ENCODE measurements around the gene LRRC40.
"Not testable (repeated sequence)": the region's sequence is repeated elsewhere in the genome, so short reads cannot be mapped to it uniquely, and the experiment has no call there.

The LRRC40 gene
- long read RNA-seq, donor 1, partial matches to known transcripts, result 711 of 731 reads
- long read RNA-seq, donor 1, other reads (novel, unspliced or antisense), result 17 of 731 reads
- long read RNA-seq, donor 2, transcript LRRC40-201 (15 exons, 2,884 nt), result major isoform, 6 of 11 reads
- long read RNA-seq, donor 2, partial matches to known transcripts, result 5 of 11 reads
- long read RNA-seq, donor 2, other reads (novel, unspliced or antisense), result 0 of 11 reads
- long read RNA-seq, donor 3, transcript LRRC40-201 (15 exons, 2,884 nt), result major isoform, 5 of 5 reads
- long read RNA-seq, donor 3, partial matches to known transcripts, result 0 of 5 reads
- long read RNA-seq, donor 3, other reads (novel, unspliced or antisense), result 0 of 5 reads
- long read RNA-seq, donor 4, partial matches to known transcripts, result 18 of 22 reads
- long read RNA-seq, donor 4, other reads (novel, unspliced or antisense), result 0 of 22 reads
- long read RNA-seq, donor 5, transcript LRRC40-201 (15 exons, 2,884 nt), result major isoform, 7 of 412 reads
- long read RNA-seq, donor 5, partial matches to known transcripts, result 389 of 412 reads
- long read RNA-seq, donor 5, other reads (novel, unspliced or antisense), result 16 of 412 reads
- long read RNA-seq, donor 6, transcript LRRC40-201 (15 exons, 2,884 nt), result major isoform, 5 of 354 reads
- long read RNA-seq, donor 6, partial matches to known transcripts, result 349 of 354 reads
- long read RNA-seq, donor 6, other reads (novel, unspliced or antisense), result 0 of 354 reads
- long read RNA-seq, donor 7, partial matches to known transcripts, result 1,080 of 1,117 reads
- long read RNA-seq, donor 7, other reads (novel, unspliced or antisense), result 34 of 1,117 reads
- long read RNA-seq, donor 8, transcript LRRC40-201 (15 exons, 2,884 nt), result major isoform, 9 of 9 reads
- long read RNA-seq, donor 8, partial matches to known transcripts, result 0 of 9 reads
- long read RNA-seq, donor 8, other reads (novel, unspliced or antisense), result 0 of 9 reads

GRCh38 chr1:70205434-70206118, at the start of gene LRRC40:
LRRC40 (minus strand) TSS chr1:70205579; CDS start chr1:70205540, 39 bp downstream.
- peak; percentile 98 for DNase-seq

DNA sequence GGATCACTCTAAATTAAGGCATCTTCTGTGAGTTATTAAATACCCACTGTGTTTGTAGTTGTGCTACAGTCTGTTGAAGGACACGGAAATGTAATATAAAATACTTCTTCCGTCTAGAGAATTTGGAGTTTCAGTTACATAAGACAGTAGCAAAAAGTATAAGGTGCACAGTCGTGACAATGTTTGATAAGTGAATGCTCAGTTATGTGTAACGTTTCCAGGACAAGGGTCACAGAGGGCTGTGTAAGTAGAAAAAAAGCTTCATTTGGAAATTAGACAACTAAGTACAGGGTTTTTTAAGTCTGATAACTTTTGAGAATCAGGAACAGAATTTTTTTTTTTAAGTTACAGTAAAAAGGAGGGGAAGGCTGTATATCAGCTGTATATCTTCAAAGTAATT, 43.4 kb upstream of the LRRC40 start:
- no peak for DNase-seq

DNA sequence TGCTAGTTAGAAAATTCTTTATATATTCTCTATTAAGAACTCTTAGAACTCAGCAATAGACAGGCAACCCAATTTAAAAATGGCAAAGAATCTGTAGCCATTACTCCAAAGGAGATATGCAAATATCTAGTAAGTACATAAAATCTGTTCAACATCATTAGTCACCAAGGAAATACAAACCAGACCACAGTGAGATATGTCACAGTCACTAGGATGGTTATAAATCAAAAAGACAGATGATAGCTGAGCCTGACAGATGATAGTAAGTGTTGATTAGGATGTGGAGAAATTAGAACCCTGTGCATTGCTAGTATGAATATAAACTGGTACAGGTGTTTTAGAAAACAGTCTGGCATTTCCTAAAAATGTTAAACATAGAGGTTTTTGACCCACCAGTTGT, 42.4 kb upstream of the LRRC40 start:
- no peak for DNase-seq

DNA sequence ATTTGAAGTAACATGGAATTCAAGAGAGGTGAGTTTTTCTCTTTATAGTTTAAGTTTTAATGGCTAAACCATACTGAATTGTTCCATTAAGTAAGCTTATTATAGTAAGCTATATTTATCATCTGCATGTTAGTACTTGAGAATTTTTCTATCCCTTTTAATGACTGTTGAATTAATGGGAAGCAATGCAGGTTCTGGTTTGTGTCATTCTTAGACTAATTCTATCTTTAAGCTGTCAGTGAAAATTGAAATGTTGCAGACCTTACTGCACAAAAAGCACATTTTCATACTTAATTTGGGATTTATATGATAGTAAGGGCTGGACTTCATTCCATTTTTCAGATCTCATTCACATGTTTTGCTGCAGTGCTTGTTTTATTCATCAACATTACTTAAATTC, 41.7 kb upstream of the LRRC40 start:
- DNase-seq, result no peak

GRCh38 chr1:70239940-70240339, 34.6 kb upstream of the LRRC40 start:
- no peak for DNase-seq

GRCh38 chr1:70234733-70235132, 29.4 kb upstream of the LRRC40 start:
- no peak for DNase-seq

GRCh38 chr1:70231475-70231874, 26.1 kb upstream of the LRRC40 start:
- no peak for DNase-seq

DNA sequence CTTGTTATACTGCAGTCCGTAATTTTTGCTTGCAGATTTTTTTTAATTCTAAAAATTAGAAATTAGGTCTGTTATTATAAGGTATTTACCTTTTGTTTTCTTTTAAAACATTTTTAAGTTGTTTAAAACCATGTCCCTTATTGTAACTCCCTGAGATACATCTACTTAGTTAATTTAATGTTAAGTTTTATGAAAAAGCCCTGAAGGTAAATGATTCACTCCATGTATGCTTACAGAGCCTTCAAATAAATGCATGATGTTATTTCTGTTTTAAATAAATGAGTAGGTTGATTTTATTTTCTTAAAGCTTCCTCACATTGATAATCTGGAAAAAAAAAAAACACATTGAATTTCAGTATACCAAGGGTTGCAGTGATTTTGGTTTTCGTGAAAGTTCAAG, 23.3 kb upstream of the LRRC40 start:
- DNase-seq, result no peak

- DNase-seq, result no peak
Observed at GRCh38 chr1:70227439-70227838, 22.1 kb upstream of the LRRC40 start.

- no peak for DNase-seq
Observed at GRCh38 chr1:70224954-70225353, 19.6 kb upstream of the LRRC40 start.

GRCh38 chr1:70222716-70223235, 17.4 kb upstream of the LRRC40 start:
- DNase-seq, result no peak

DNA sequence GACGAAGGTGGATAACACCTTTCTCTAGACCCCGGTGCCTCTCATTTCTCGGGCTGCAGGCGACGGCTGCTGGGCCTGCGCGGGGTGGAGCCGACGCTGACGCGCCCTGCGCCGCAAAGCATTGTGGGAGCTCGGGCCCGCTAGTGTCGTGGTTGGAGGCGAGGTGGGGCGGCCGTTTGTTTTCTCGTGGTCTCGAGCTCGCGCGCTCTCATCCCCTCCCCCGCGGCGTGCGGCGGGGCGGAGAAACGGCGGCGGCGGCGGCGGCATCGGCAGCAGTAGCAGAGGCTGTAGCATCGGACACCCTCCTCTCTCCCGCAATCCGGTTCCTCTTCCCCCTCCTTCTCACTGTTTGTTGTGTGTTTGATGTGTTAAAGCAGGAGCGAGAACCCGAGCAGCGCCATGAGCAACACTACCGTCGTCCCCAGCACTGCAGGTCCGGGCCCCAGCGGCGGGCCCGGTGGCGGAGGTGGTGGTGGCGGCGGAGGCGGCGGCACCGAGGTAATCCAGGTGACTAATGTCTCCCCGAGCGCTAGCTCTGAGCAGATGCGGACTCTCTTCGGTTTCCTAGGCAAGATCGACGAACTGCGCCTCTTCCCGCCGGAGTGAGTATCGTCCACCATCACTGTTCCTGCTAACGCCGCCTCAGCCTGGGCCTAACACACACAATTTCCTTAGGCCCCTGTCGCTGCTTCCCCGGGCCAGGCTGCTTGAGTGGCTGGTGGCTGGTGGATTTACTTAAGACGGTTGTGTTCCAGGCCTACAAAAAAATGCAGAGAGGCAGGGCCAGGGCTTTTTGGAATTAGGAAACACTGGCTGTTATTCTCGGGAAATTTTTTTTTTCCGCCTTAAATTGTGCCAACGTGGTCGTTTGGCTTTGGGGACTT, 16.1 kb upstream of the LRRC40 start, which contains the start of gene SRSF11:
SRSF11 (plus strand) TSS at position 143 of the 884 bp plus-strand sequence; CDS start at position 400, 257 bp downstream.
- peak; percentile 98 for DNase-seq

DNA sequence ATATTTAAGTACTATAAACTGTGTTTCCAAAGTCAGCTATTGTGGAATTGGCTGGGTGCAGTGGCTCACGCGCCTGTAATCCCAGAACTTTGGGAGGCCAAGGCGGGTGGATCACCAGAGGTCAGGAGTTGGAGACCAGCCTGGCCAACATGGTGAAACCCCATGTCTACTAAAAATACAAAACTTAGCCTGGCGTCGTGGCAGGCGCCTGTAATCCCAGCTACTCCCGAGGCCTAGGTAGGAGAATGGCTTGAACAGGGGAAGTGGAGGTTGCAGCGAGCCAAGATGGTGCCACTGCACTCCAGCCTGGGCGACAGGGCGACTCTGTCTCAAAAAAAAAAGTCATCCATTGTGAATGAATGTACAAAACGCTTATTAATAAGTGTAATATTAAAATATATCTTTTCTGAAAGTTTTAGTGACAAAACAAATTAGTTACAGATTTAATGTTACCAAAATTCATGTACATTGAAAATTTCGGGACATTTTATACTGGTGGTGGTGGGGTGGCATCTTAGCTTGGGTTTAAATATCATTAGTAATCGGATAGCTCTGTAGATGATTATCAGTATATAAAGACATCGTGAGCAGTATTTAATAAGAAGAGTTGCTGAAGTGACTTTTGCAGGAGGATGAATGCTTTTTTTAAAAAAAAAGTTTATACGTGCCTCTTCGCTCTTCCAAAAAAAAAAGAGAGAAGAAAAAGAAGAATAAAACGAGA, 15.3 kb upstream of the LRRC40 start:
- DNase-seq, result no peak

- DNase-seq, result no peak
Observed at GRCh38 chr1:70220015-70220414, 14.6 kb upstream of the LRRC40 start.

DNA sequence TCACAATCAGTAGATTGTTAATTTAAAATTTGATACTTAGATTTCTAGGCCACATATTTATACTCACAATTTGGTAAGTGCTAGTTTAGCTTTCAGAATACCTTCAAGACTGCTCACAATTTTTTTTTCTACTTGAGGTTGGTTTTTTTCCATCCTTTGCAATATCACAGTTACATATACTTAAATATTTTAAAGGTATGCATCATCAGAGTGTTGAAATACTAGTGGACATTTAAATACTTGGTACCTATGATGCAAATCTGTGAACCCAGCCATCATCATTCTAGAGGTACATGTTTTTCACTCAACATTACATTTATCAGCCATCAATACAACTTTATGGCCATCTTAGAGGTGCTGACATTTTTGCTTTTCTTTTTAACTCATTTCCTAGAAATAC, 6.2 kb upstream of the LRRC40 start:
- DNase-seq, result no peak

GRCh38 chr1:70210820-70211219, 5.4 kb upstream of the LRRC40 start:
- no peak for DNase-seq

GRCh38 chr1:70208292-70208691, 2.9 kb upstream of the LRRC40 start:
- no peak for DNase-seq

- DNase-seq, result no peak
Observed at GRCh38 chr1:70207492-70207891, 2.1 kb upstream of the LRRC40 start.

- not testable (repeated sequence) for DNase-seq
Observed at GRCh38 chr1:70206833-70207232, 1.5 kb upstream of the LRRC40 start.

GRCh38 chr1:70205071-70205433, 327 bp downstream of the LRRC40 start:
- no peak for DNase-seq

GRCh38 chr1:70204600-70204999, 779 bp downstream of the LRRC40 start:
- DNase-seq, result no peak

Measured in right kidney (tissue), 9 donors.